ENCODE results near the gene OR6B1. TPM values are rescaled to one million over a fixed set of nuclear protein-coding genes. Genes with fewer than 3 reads are reported as not detected.

The OR6B1 gene
- total RNA-seq, 2 donors from 2014 or later, result not detected

- Histone ChIP-seq H3K9me3 (no peaks in the 10 kb centered on the region), H3K4me1 (replicated peaks) (no peaks in the 10 kb centered on the region), H3K27me3 (replicated peaks; ENCODE audit: insufficient read depth) (no peaks in the 10 kb centered on the region), H3K4me3 (no peak overlapping the region), H3K27ac (no peak overlapping the region), H3K36me3 (no peaks in the 10 kb centered on the region)
- TF ChIP-seq CTCF (IDR thresholded peaks at IDR 0.05) (no peak), POLR2AphosphoS5 (IDR thresholded peaks at IDR 0.05) (no peak), POLR2A (IDR thresholded peaks at IDR 0.05) (no peak)
- DNase-seq (ENCODE audit: low spot score), result no peak
- WGBS, result 67% methylated on average over 3 of the region's 3 CpGs
- intact Hi-C loops (cut with DNase I), result no loop called here
Observed at GRCh38 chr7:144057954-144058353, 57.8 kb downstream of the OR6B1 start.

Other genes with a start within 250 kb of the OR6B1 start
- gene CTAGE6, start 242.6 kb upstream of the OR6B1 start, total RNA-seq, result 1 to 10 TPM; 1.7 to 2.0 TPM
- gene TCAF1, start 98.1 kb upstream of the OR6B1 start, total RNA-seq, result 10 to 100 TPM; 53.0 to 89.8 TPM
- gene OR2F2, start 65.1 kb upstream of the OR6B1 start, total RNA-seq, result not detected
- gene OR2F1, start 45.5 kb upstream of the OR6B1 start, total RNA-seq, result not detected
- not detected for gene OR2A5, start 48.6 kb downstream of the OR6B1 start, total RNA-seq
- gene OR2A25, start 69.5 kb downstream of the OR6B1 start, total RNA-seq, result not detected
- not detected for gene OR2A12, start 86.0 kb downstream of the OR6B1 start, total RNA-seq
- gene OR2A2, start 109.3 kb downstream of the OR6B1 start, total RNA-seq, result not detected
- gene OR2A14, start 122.9 kb downstream of the OR6B1 start, total RNA-seq, result not detected
- 1 to 10 TPM; 1.4 to 2.0 TPM for gene CTAGE4, start 183.1 kb downstream of the OR6B1 start, total RNA-seq
- gene ARHGEF35, start 195.5 kb downstream of the OR6B1 start, total RNA-seq, result 1 to 10 TPM; 7.8 to 9.7 TPM
- not detected for gene OR2A42, start 239.3 kb downstream of the OR6B1 start, total RNA-seq